Activated CD8-positive, alpha-beta memory T cell treated with anti-CD3 and anti-CD28 coated beads, Interleukin-2, amount 50 U/mL, for 48 hours (primary cell): ENCODE data around the gene DISP3.

Experiments used
- DNase-seq: peaks from one replicate; pipeline ENCODE4 v3.0.0-alpha.2; 2020

DISP3 gene

DNA sequence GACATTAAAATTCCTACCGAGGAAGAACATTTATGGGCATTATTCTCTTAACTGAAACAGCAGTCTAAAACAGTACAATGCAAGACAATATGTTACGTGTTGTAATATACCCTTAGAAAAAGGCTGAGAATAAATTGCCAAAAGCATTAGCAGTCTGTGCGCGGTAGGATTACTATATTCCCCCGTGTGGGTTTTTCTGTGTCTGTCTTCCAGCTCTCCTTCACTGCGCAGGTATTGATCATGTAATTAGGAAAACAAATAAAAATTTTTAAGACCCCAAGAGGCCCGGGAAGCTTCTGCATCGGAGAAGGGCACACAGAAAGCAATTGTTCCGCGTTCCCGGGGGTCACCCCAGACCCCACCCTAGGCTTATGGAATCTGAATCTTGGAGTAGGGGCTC is 106.4 kb downstream of the DISP3 start:
- no peak for DNase-seq
